HG03097 (cell line): Measurements from ENCODE around the gene RAD50.

ENCODE experiments used
- ATAC-seq: cut with Tn5 transposase; IDR thresholded peaks from one replicate; pipeline ENCODE4 v1.9.1; 2021; ENCODE audit not compliant: unreplicated experiment, low FRiP score

RAD50 gene

GRCh38 chr5:132658381-132659302 lies 101.9 kb downstream of the RAD50 start:
- no peak for ATAC-seq

DNA sequence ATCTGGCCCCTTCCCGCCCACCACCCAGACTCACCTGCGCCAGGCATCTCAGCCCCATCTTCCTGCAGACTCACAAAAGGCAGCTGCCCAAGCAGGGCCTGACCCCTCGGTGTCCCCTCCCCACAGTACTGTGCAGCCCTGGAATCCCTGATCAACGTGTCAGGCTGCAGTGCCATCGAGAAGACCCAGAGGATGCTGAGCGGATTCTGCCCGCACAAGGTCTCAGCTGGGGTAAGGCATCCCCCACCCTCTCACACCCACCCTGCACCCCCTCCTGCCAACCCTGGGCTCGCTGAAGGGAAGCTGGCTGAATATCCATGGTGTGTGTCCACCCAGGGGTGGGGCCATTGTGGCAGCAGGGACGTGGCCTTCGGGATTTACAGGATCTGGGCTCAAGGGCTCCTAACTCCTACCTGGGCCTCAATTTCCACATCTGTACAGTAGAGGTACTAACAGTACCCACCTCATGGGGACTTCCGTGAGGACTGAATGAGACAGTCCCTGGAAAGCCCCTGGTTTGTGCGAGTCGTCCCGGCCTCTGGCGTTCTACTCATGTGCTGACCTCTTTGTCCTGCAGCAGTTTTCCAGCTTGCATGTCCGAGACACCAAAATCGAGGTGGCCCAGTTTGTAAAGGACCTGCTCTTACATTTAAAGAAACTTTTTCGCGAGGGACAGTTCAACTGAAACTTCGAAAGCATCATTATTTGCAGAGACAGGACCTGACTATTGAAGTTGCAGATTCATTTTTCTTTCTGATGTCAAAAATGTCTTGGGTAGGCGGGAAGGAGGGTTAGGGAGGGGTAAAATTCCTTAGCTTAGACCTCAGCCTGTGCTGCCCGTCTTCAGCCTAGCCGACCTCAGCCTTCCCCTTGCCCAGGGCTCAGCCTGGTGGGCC lies 103.1 kb downstream of the RAD50 start:
- ATAC-seq, result no peak

DNA sequence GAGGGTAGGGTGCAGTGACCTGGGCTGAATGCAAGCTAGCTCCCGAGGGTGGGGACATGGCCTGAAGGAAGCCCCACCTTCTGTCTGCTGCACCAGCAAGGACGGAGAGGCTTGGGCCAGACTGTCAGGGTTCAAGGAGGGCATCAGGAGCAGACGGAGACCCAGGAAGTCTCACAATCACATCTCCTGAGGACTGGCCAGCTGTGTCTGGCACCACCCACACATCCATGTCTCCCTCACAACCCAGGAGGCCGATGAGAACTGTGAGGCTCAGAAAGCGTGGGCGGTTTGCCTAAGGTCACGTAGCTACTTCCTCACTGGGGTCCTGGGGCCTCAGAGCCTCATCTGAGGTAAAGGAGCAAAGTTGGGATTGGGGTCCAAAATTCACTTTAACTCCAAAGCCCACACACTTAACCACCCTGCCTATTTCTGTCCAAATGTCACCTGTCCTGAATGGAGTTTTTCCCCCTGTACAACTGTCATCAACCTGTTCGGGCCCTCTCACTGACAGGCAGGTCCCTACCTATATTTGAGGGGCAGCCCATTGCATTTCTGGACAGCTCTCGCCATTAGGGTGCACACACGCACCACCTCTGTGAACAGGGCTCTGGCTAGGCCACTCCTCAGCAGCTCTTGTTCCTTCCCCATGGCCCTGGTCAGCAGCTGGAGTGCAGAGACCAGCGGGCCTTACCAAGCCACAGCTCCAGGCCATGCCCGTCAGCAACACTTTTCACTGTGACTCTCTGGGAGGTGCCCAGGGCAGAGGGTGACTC lies 104.6 kb downstream of the RAD50 start:
- no peak for ATAC-seq

- no peak for ATAC-seq
These were observed 105.2 kb downstream of the RAD50 start for GRCh38 chr5:132662004-132662401.

DNA sequence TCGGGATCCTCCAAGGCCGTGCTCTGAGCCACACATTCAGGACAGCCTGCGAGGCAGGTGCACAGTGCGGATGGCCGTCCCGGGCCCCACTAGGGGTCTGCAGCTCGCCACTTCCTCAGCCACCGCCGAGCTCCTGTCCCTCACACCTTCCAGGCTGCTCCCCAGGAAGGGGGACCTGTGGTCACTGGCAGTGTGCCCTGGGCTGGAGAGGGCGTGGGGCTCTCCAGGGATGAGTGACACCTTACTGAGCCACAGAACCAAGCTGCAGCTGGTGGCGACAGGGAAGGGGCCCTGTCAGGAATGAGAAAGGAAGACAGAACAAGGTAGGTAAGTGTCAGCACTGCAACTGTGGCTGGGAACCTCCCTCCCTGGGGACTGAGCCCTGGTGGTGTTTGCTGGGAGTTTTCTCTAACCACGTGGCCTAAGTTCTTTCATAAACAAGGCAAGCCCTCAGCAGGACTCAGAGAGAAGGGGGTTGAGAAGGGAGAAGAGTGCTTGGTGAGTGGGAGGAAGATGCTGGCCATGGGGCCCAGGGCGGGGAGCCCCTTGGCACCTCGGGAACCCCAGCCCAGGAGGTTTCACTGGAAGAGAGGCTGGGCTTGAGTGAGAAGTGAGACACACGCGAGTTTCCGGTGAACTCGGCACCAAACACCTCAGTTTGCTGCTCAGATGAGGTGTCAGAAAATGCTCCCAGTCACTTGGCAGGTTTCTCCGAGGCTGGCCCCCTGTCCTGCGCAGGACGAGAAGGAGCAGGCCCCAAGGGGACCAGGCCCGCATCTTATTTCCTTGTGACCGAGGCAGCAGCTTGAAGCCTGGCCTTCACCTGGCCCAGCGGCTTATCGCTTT lies 106.4 kb downstream of the RAD50 start:
- ATAC-seq, result peak; percentile 56

- peak; percentile 30 for ATAC-seq
These were observed 107.3 kb downstream of the RAD50 start for GRCh38 chr5:132663771-132664695.

- ATAC-seq, result no peak
These were observed 108.0 kb downstream of the RAD50 start for GRCh38 chr5:132664696-132665209.

DNA sequence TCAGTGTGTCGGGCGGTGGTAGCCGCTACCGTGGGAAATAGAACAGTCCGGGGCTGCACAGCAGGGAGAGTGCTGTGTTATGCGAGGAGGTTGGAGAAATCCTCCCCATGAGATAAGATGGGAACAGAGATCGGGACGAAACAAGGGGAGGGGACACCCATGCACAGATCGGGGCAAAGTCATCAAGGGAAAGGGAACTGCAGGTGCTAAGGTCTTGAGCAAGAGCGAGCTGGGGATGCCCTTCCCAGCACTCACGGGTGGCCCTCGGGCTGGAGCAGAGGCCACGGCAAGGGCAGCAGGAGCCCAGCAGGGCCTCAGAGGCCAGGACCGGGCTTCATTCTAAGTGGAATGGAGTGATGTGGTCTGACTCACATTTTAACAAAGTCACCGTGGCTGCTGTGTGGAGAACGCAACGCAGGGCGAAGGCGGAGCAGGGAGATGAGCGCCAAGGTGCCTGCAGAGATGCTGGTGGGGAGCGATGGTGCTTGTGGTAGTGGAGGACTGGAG lies 108.8 kb downstream of the RAD50 start:
- no peak for ATAC-seq

GRCh38 chr5:132666310-132667123 lies 109.7 kb downstream of the RAD50 start:
- no peak for ATAC-seq

GRCh38 chr5:132667309-132667708 lies 110.5 kb downstream of the RAD50 start:
- ATAC-seq, result no peak

GRCh38 chr5:132667761-132668705 lies 111.3 kb downstream of the RAD50 start:
- ATAC-seq, result no peak

DNA sequence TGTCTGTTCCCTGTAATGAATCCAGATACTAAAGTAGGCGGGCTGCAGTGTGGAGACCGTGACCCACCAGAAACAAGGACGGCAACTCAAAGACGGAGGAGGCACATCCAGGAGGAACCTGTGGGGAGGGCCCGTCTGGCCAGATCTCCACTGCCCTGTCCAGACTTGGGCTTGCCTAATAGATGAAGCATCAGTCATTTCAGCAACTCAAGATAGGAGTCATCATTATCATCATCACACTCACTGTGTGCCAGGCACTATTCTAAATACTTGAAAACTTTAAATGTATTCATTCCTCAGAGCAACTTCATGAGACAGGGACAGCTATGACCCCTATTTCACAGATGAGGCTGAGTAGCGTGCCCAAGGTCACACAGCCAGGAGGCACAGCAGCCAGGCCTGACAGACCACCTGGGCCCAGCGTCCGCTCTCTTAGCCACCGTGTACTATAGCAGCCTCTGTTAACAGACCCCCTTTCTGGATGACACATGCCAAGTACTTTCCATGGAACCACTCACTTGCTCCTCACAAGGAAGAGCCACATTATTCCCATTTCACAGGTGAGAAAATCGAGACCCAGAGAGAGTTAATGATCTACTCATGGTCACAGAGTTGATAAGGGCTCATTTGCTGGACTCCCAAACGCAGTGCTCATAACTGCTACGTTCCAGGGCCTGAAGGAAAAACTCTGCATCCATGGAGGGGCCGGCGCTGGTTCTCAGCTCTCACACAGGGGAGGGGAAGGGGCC lies 112.1 kb downstream of the RAD50 start:
- no peak for ATAC-seq

DNA sequence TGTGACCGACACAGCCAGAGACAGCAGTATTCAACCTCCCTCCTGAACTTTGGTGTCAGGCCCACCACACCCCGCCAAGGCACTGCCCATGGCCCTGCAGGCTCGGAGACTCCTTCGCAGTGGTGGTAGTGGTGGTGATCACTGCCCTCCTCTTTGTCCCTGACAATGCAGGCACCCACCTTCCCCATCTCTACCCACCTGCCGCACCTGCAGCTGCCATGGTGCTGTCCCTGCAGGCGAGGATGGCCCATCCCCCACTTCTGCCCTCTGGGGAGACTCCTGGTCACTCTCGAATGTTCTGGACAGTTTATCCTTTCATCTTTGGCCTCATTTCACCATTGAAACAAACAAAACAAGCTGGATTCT lies 112.7 kb downstream of the RAD50 start:
- no peak for ATAC-seq

- no peak for ATAC-seq
These were observed 113.4 kb downstream of the RAD50 start for GRCh38 chr5:132669966-132670882.

GRCh38 chr5:132671000-132671399 lies 114.2 kb downstream of the RAD50 start:
- ATAC-seq, result no peak
